ENCODE measurements around the gene FOXRED1. TPM values are rescaled to one million over a fixed set of nuclear protein-coding genes. Genes with fewer than 3 reads are reported as not detected.

FOXRED1 gene
- total RNA-seq, 2 donors from 2014 or later = 50.7 to 55.8 TPM

GRCh38 chr11:126256216-126256615 lies 12.7 kb upstream of the FOXRED1 start:
- Mint-ChIP-seq H3K9me3 (no peaks in the 10 kb centered on the region), H3K36me3 (ENCODE audit: low read depth) (peaks cover 76% of the 10 kb centered on the region), H3K4me3 (no peak overlapping the region), H3K27me3 (ENCODE audit: insufficient read depth) (no peaks in the 10 kb centered on the region), H3K4me1 (no peaks in the 10 kb centered on the region), H3K27ac (no peak overlapping the region)
- Histone ChIP-seq H3K4me1 (ENCODE audit: control insufficient read depth, insufficient read depth, low read length) (no peaks in the 10 kb centered on the region), H3K36me3 (ENCODE audit: control insufficient read depth, insufficient read depth, low read length) (peaks cover 60% of the 10 kb centered on the region), H3K9ac (ENCODE audit: extremely low read depth, low read length, poor library complexity, severe bottlenecking) (no peak overlapping the region), H3K4me3 (ENCODE audit: low read length) (no peak overlapping the region), H3K9me3 (ENCODE audit: control insufficient read depth, low read length) (no peaks in the 10 kb centered on the region), H3K27ac (ENCODE audit: low read depth, low read length) (no peak overlapping the region), H3K27me3 (ENCODE audit: control insufficient read depth, insufficient read depth, low read length, poor library complexity, severe bottlenecking) (no peaks in the 10 kb centered on the region)
- no peak for DNase-seq
- TF ChIP-seq, protein P1, sequence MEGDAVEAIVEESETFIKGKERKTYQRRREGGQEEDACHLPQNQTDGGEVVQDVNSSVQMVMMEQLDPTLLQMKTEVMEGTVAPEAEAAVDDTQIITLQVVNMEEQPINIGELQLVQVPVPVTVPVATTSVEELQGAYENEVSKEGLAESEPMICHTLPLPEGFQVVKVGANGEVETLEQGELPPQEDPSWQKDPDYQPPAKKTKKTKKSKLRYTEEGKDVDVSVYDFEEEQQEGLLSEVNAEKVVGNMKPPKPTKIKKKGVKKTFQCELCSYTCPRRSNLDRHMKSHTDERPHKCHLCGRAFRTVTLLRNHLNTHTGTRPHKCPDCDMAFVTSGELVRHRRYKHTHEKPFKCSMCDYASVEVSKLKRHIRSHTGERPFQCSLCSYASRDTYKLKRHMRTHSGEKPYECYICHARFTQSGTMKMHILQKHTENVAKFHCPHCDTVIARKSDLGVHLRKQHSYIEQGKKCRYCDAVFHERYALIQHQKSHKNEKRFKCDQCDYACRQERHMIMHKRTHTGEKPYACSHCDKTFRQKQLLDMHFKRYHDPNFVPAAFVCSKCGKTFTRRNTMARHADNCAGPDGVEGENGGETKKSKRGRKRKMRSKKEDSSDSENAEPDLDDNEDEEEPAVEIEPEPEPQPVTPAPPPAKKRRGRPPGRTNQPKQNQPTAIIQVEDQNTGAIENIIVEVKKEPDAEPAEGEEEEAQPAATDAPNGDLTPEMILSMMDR (conservative IDR thresholded peaks at IDR 0.05) = no peak
- WGBS, 2 experiments (ENCODE audit: insufficient coverage in 1 of 2, insufficient read length in 1 of 2) = 91 to 93% methylated on average over 3 of the region's 4 CpGs

DNA sequence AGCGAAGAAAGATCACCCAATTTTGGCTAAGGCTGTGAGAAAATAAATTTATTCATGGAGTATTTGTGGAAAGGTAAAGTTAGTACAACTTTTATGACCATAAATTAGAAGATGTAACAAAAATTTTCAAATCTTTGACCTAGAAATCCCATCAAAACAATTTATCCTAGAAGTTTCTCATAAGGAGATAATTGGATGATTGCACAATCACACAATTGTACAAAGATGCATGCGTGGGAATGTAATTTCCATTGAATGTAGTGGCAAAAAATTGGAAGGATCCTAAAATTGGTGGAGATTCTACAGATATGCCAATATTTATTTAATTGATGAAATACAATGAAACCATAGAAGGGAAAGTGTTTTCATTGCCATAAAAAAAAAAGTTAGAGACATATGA lies 11.8 kb upstream of the FOXRED1 start:
- H3K36me3 Mint-ChIP-seq (ENCODE audit: low read depth) = peaks cover 77% of the 10 kb centered on the region
- no peak overlapping the region for H3K4me3 ChIP-seq (ENCODE audit: low read length)
- H3K27ac Mint-ChIP-seq = no peak overlapping the region
- no peak overlapping the region for H3K4me3 Mint-ChIP-seq
- no peak for DNase-seq
- no peaks in the 10 kb centered on the region for H3K27me3 ChIP-seq (ENCODE audit: control insufficient read depth, insufficient read depth, low read length, poor library complexity, severe bottlenecking)
- 97 to 100% methylated on average over 1 to 2 of the region's 2 CpGs for WGBS, 2 experiments (ENCODE audit: insufficient coverage in 1 of 2, insufficient read length in 1 of 2)
- no peaks in the 10 kb centered on the region for H3K4me1 ChIP-seq (ENCODE audit: control insufficient read depth, insufficient read depth, low read length)
- TF ChIP-seq, protein P1 (conservative IDR thresholded peaks at IDR 0.05) = no peak
- H3K27ac ChIP-seq (ENCODE audit: low read depth, low read length) = no peak overlapping the region
- H3K9me3 ChIP-seq (ENCODE audit: control insufficient read depth, low read length) = no peaks in the 10 kb centered on the region
- H3K36me3 ChIP-seq (ENCODE audit: control insufficient read depth, insufficient read depth, low read length) = peaks cover 60% of the 10 kb centered on the region
- H3K27me3 Mint-ChIP-seq (ENCODE audit: insufficient read depth) = no peaks in the 10 kb centered on the region
- H3K9ac ChIP-seq (ENCODE audit: extremely low read depth, low read length, poor library complexity, severe bottlenecking) = no peak overlapping the region
- no peaks in the 10 kb centered on the region for H3K4me1 Mint-ChIP-seq
- H3K9me3 Mint-ChIP-seq = no peaks in the 10 kb centered on the region

DNA sequence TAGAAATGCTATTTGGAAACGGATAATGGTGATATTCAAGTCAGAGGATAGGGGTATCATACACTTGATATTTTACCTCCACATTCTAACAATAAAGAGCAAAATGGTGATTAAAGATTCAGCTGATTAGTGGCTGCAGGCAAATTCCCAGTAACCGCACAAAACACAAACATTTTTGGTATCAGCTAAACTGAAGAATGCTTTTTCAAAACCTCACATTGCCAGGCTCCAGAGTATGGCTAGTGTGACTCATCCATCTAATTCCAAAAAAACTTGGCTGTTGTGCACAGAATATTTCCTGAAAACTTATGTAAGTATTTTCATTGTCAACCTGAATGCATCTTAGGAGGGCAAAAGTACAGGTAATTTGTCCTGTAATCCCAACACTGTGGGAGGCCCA lies 11.2 kb upstream of the FOXRED1 start:
- Mint-ChIP-seq H3K4me3 (no peak overlapping the region), H3K27me3 (ENCODE audit: insufficient read depth) (no peaks in the 10 kb centered on the region), H3K4me1 (no peaks in the 10 kb centered on the region), H3K36me3 (ENCODE audit: low read depth) (peaks cover 77% of the 10 kb centered on the region), H3K9me3 (no peaks in the 10 kb centered on the region), H3K27ac (no peak overlapping the region)
- Histone ChIP-seq H3K27ac (ENCODE audit: low read depth, low read length) (no peak overlapping the region), H3K27me3 (ENCODE audit: control insufficient read depth, insufficient read depth, low read length, poor library complexity, severe bottlenecking) (no peaks in the 10 kb centered on the region), H3K36me3 (ENCODE audit: control insufficient read depth, insufficient read depth, low read length) (peaks cover 65% of the 10 kb centered on the region), H3K9ac (ENCODE audit: extremely low read depth, low read length, poor library complexity, severe bottlenecking) (no peak overlapping the region), H3K4me3 (ENCODE audit: low read length) (no peak overlapping the region), H3K4me1 (ENCODE audit: control insufficient read depth, insufficient read depth, low read length) (no peaks in the 10 kb centered on the region), H3K9me3 (ENCODE audit: control insufficient read depth, low read length) (no peaks in the 10 kb centered on the region)
- 93 to 100% methylated on average over 1 of the region's 2 CpGs for WGBS, 2 experiments (ENCODE audit: insufficient coverage in 1 of 2, insufficient read length in 1 of 2)
- no peak for DNase-seq
- TF ChIP-seq, protein P1 (conservative IDR thresholded peaks at IDR 0.05) = no peak

All from endodermal cell (in vitro differentiated cells).